Measurements from ENCODE around the gene DSCAML1.

Gene DSCAML1

DNA sequence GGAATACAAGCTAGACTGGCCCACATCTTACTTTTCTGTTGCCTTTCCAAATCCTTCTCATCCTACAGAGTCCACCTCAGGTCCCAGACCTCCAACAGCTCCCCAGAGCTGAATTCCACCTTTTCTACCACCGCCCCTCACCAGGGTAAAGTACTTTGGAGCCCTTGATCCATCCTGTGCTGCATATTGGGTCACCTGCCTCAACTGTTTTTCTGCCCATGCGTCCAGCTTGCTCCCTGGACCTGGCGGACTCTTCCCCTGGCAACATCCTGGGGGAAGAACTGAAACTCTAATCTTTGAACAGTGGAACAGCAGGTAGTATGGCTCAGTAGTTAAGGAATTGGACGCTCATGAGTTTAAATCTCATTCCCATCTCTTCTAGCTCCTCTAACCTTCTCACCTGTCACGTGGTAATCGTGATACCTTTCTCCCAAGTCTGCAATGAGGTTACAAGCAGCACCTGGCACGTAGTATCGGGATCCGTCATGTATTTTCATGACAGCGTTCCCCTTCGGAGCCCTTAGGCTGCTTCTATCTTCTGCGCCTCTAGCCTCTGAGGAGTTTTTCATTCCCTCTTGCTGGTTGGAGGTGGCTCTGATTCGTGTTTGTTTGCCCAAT, 371.2 kb downstream of the DSCAML1 start:
- Histone ChIP-seq H3K9ac (ENCODE audit: low read length) (no peak overlapping the region), H3K27me3 (replicated peaks; ENCODE audit: control insufficient read depth, insufficient read depth, low read length) (peaks cover 49% of the 10 kb centered on the region), H3K36me3 (ENCODE audit: control insufficient read depth, insufficient read depth, low read length, severe bottlenecking) (no peaks in the 10 kb centered on the region), H3K4me3 (ENCODE audit: low read length) (no peak overlapping the region), H3K4me1 (ENCODE audit: control insufficient read depth, insufficient read depth, low read length) (peaks cover 8% of the 10 kb centered on the region), H3K9me3 (ENCODE audit: control insufficient read depth, low read length) (no peaks in the 10 kb centered on the region)
- DNase-seq (ENCODE audit: low read depth), result no peak

DNA sequence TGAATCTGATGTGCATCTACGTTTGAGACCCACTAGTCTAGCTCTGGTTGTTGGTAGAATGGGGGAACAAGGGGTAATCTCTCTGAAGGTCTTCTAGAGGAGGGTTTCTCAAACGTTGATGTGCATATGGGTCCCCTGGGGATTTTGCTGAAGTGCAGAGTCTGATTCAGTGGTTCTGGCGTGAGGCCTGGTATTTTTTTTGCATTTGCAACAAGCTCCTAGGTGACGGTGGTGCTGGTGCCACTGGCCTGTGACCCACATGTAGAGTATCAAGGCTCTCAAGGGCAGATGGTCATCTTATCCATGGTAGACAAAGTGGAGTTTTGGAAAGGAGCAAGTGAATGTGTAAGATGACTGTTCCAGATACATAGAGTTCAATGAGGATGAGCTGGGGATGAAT, 372.2 kb downstream of the DSCAML1 start:
- Histone ChIP-seq H3K9me3 (ENCODE audit: control insufficient read depth, low read length) (no peaks in the 10 kb centered on the region), H3K4me3 (ENCODE audit: low read length) (no peak overlapping the region), H3K36me3 (ENCODE audit: control insufficient read depth, insufficient read depth, low read length, severe bottlenecking) (no peaks in the 10 kb centered on the region), H3K4me1 (ENCODE audit: control insufficient read depth, insufficient read depth, low read length) (peaks cover 8% of the 10 kb centered on the region), H3K27me3 (replicated peaks; ENCODE audit: control insufficient read depth, insufficient read depth, low read length) (peaks cover 48% of the 10 kb centered on the region), H3K9ac (ENCODE audit: low read length) (no peak overlapping the region)
- DNase-seq (ENCODE audit: low read depth), result no peak

GRCh38 chr11:117423046-117423575, 373.9 kb downstream of the DSCAML1 start:
- H3K4me3 ChIP-seq (ENCODE audit: low read length), result no peak overlapping the region
- peaks cover 43% of the 10 kb centered on the region for H3K27me3 ChIP-seq (replicated peaks; ENCODE audit: control insufficient read depth, insufficient read depth, low read length)
- H3K9ac ChIP-seq (ENCODE audit: low read length), result no peak overlapping the region
- H3K9me3 ChIP-seq (ENCODE audit: control insufficient read depth, low read length), result no peaks in the 10 kb centered on the region
- DNase-seq (ENCODE audit: low read depth), result no peak
- H3K4me1 ChIP-seq (ENCODE audit: control insufficient read depth, insufficient read depth, low read length), result peaks cover 8% of the 10 kb centered on the region
- H3K36me3 ChIP-seq (ENCODE audit: control insufficient read depth, insufficient read depth, low read length, severe bottlenecking), result no peaks in the 10 kb centered on the region

GRCh38 chr11:117421476-117421875, 375.5 kb downstream of the DSCAML1 start:
- Histone ChIP-seq H3K9ac (ENCODE audit: low read length) (no peak overlapping the region), H3K36me3 (ENCODE audit: control insufficient read depth, insufficient read depth, low read length, severe bottlenecking) (no peaks in the 10 kb centered on the region), H3K4me1 (ENCODE audit: control insufficient read depth, insufficient read depth, low read length) (peaks cover 8% of the 10 kb centered on the region), H3K9me3 (ENCODE audit: control insufficient read depth, low read length) (no peaks in the 10 kb centered on the region), H3K4me3 (ENCODE audit: low read length) (no peak overlapping the region), H3K27me3 (replicated peaks; ENCODE audit: control insufficient read depth, insufficient read depth, low read length) (peaks cover 34% of the 10 kb centered on the region)
- DNase-seq (ENCODE audit: low read depth), result no peak

DNA sequence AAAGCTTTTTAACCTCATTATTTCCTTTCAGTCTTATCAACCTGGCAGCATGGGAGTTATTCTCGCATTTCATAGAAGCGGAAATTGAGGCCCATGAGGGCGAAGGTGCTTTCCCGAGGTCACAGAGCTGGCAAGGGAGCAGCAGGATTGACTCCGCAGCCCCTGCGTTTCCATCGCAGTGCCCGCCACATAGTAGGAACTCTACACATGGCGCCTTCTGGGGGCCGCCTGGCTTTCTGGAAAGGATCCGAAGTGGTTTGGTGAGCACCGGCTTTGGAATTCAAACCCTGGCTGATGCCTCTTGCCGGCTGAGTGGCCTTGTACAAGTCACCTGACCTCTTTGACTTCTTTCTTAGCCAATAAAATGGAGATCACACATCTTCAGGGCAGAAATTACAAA, 376.0 kb downstream of the DSCAML1 start:
- Histone ChIP-seq H3K9ac (ENCODE audit: low read length) (no peak overlapping the region), H3K9me3 (ENCODE audit: control insufficient read depth, low read length) (no peaks in the 10 kb centered on the region), H3K36me3 (ENCODE audit: control insufficient read depth, insufficient read depth, low read length, severe bottlenecking) (no peaks in the 10 kb centered on the region), H3K27me3 (replicated peaks; ENCODE audit: control insufficient read depth, insufficient read depth, low read length) (peaks cover 31% of the 10 kb centered on the region), H3K4me1 (ENCODE audit: control insufficient read depth, insufficient read depth, low read length) (peaks cover 8% of the 10 kb centered on the region), H3K4me3 (ENCODE audit: low read length) (no peak overlapping the region)
- no peak for DNase-seq (ENCODE audit: low read depth)

DNA sequence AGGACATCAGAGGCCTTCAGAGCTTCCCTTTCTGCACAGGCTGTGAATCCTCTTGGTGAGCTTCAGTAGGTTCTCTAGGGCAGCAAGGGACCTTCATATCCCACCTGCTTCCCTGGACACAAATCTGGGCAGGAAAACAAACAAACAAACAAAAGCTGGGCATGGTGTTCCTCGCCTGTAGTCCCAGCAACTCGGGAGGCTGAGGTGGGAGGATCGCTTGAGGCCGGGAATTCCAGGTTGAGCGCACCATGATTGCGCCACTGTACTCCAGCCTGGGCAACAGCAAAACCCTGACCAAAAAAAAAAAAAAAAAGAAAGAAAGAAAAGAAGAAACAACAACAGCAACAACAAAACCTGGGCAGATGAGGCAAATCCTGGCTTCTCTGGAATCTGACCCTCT, 376.4 kb downstream of the DSCAML1 start:
- Histone ChIP-seq H3K9ac (ENCODE audit: low read length) (no peak overlapping the region), H3K4me1 (ENCODE audit: control insufficient read depth, insufficient read depth, low read length) (peaks cover 8% of the 10 kb centered on the region), H3K36me3 (ENCODE audit: control insufficient read depth, insufficient read depth, low read length, severe bottlenecking) (no peaks in the 10 kb centered on the region), H3K27me3 (replicated peaks; ENCODE audit: control insufficient read depth, insufficient read depth, low read length) (peaks cover 29% of the 10 kb centered on the region), H3K4me3 (ENCODE audit: low read length) (no peak overlapping the region), H3K9me3 (ENCODE audit: control insufficient read depth, low read length) (no peaks in the 10 kb centered on the region)
- no peak for DNase-seq (ENCODE audit: low read depth)

- no peak overlapping the region for H3K9ac ChIP-seq (ENCODE audit: low read length)
- H3K4me1 ChIP-seq (ENCODE audit: control insufficient read depth, insufficient read depth, low read length), result peaks cover 8% of the 10 kb centered on the region
- H3K4me3 ChIP-seq (ENCODE audit: low read length), result no peak overlapping the region
- H3K27me3 ChIP-seq (replicated peaks; ENCODE audit: control insufficient read depth, insufficient read depth, low read length), result peaks cover 29% of the 10 kb centered on the region
- H3K36me3 ChIP-seq (ENCODE audit: control insufficient read depth, insufficient read depth, low read length, severe bottlenecking), result no peaks in the 10 kb centered on the region
- no peak for DNase-seq (ENCODE audit: low read depth)
- H3K9me3 ChIP-seq (ENCODE audit: control insufficient read depth, low read length), result no peaks in the 10 kb centered on the region
These were observed 376.9 kb downstream of the DSCAML1 start for GRCh38 chr11:117420143-117420485.

DNA sequence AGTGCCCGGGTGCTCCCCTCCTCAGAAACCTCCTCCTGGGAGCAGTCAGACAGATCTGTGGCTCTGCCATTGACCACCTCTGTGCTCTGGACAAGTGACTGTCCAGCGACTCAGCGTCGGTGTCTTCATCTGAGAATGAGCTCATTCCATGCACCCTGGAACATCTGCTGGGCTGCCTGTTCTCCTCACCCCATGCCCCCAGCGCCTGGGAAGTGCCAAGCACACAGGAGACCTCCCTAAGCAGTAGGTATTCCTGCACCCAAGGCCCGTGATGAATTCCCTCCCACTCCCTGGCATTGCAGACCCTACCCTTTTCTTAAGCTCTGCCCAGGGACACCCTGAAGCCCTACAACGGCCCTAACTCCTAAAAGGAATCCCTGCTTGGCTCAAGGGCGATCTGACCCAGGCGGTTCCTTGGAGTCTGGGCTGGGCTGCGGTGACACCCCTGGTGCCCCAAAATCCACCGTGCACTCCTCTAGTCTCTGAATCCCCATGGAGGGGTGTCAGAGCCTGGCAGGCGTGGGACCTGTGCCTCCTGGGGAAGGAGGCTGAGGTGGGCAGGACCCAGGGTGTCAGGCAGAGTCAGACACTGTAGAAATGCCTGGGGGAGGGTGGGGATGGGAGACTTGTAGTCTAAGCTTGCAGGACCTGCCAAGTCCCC, 377.4 kb downstream of the DSCAML1 start:
- no peak for DNase-seq (ENCODE audit: low read depth)
- no peak overlapping the region for H3K4me3 ChIP-seq (ENCODE audit: low read length)

GRCh38 chr11:117418737-117419481, 378.1 kb downstream of the DSCAML1 start:
- Histone ChIP-seq H3K9me3 (ENCODE audit: control insufficient read depth, low read length) (no peaks in the 10 kb centered on the region), H3K9ac (ENCODE audit: low read length) (no peak overlapping the region), H3K4me1 (ENCODE audit: control insufficient read depth, insufficient read depth, low read length) (no peaks in the 10 kb centered on the region), H3K27me3 (replicated peaks; ENCODE audit: control insufficient read depth, insufficient read depth, low read length) (peaks cover 28% of the 10 kb centered on the region), H3K36me3 (ENCODE audit: control insufficient read depth, insufficient read depth, low read length, severe bottlenecking) (peaks cover 1% of the 10 kb centered on the region), H3K4me3 (ENCODE audit: low read length) (no peak overlapping the region)
- no peak for DNase-seq (ENCODE audit: low read depth)

More for the DNA sequence above, 377.4 kb downstream of the DSCAML1 start:
- no peaks in the 10 kb centered on the region for H3K36me3 ChIP-seq (ENCODE audit: control insufficient read depth, insufficient read depth, low read length, severe bottlenecking)
- peaks cover 4% of the 10 kb centered on the region for H3K4me1 ChIP-seq (ENCODE audit: control insufficient read depth, insufficient read depth, low read length)
- H3K9me3 ChIP-seq (ENCODE audit: control insufficient read depth, low read length), result no peaks in the 10 kb centered on the region
- no peak overlapping the region for H3K9ac ChIP-seq (ENCODE audit: low read length)
- H3K27me3 ChIP-seq (replicated peaks; ENCODE audit: control insufficient read depth, insufficient read depth, low read length), result peaks cover 29% of the 10 kb centered on the region

DNA sequence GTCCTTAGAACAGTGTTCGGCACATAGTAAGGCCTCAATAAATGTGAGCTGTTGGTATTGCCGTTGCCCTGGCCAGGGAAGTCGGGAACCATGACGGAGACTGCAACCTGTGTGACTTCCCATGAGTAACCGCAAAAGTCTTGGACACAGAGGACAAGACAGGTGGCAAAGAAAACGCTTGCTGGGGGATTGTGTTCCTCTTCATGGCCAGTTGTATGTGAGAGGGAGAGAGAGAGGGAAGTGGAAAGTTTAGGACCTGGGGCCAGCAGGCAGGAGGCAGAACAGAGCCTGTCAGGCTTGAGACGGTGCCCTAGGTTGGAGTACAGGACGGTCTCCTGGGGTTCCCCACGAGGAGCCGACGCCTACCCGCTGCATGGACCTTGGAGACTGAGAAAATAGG, 379.2 kb downstream of the DSCAML1 start:
- peaks cover 18% of the 10 kb centered on the region for H3K27me3 ChIP-seq (replicated peaks; ENCODE audit: control insufficient read depth, insufficient read depth, low read length)
- no peak for DNase-seq (ENCODE audit: low read depth)
- no peak overlapping the region for H3K4me3 ChIP-seq (ENCODE audit: low read length)
- H3K9me3 ChIP-seq (ENCODE audit: control insufficient read depth, low read length), result no peaks in the 10 kb centered on the region
- no peaks in the 10 kb centered on the region for H3K4me1 ChIP-seq (ENCODE audit: control insufficient read depth, insufficient read depth, low read length)
- peaks cover 11% of the 10 kb centered on the region for H3K36me3 ChIP-seq (ENCODE audit: control insufficient read depth, insufficient read depth, low read length, severe bottlenecking)
- no peak overlapping the region for H3K9ac ChIP-seq (ENCODE audit: low read length)

- H3K9ac ChIP-seq (ENCODE audit: low read length), result no peak overlapping the region
- no peak overlapping the region for H3K4me3 ChIP-seq (ENCODE audit: low read length)
- H3K27me3 ChIP-seq (replicated peaks; ENCODE audit: control insufficient read depth, insufficient read depth, low read length), result peaks cover 13% of the 10 kb centered on the region
- H3K36me3 ChIP-seq (ENCODE audit: control insufficient read depth, insufficient read depth, low read length, severe bottlenecking), result peaks cover 12% of the 10 kb centered on the region
- no peak for DNase-seq (ENCODE audit: low read depth)
- H3K4me1 ChIP-seq (ENCODE audit: control insufficient read depth, insufficient read depth, low read length), result no peaks in the 10 kb centered on the region
- no peaks in the 10 kb centered on the region for H3K9me3 ChIP-seq (ENCODE audit: control insufficient read depth, low read length)
These were observed 379.7 kb downstream of the DSCAML1 start for GRCh38 chr11:117417342-117417741.

All from adipocyte (in vitro differentiated cells).